Epithelial cell of prostate (primary cell): ENCODE data around the gene TNS3.
"Not testable (repeated sequence)": the region's sequence is repeated elsewhere in the genome, so short reads cannot be mapped to it uniquely, and the experiment has no call there.

Experiments
- DNase-seq: peaks from one replicate; pipeline ENCODE4 v3.0.0-alpha.2; 2011; ENCODE audit warnings: low read depth, low spot score
- H3K27ac ChIP-seq: fragments of 450-650 bp; 2 replicates; pipeline ENCODE4 v1.5.1; 2017; ENCODE audit warnings: mild to moderate bottlenecking

The TNS3 gene

GRCh38 chr7:47546171-47546570 lies 35.7 kb downstream of the TNS3 start:
- H3K27ac ChIP-seq: no peak overlapping the region
- no peak for DNase-seq

- no peak for DNase-seq
- H3K27ac ChIP-seq: no peak overlapping the region
These were observed 37.5 kb downstream of the TNS3 start for GRCh38 chr7:47544416-47544815.

- no peak for DNase-seq
- H3K27ac ChIP-seq: no peak overlapping the region
These were observed 38.2 kb downstream of the TNS3 start for GRCh38 chr7:47543714-47544113.

- no peak for DNase-seq
- H3K27ac ChIP-seq: no peak overlapping the region
These were observed 38.9 kb downstream of the TNS3 start for GRCh38 chr7:47543056-47543455.

- no peak overlapping the region for H3K27ac ChIP-seq
- DNase-seq: no peak
These were observed 39.9 kb downstream of the TNS3 start for GRCh38 chr7:47542051-47542450.

GRCh38 chr7:47541485-47541884 lies 40.4 kb downstream of the TNS3 start:
- not testable (repeated sequence) for DNase-seq

GRCh38 chr7:47540387-47541350 lies 41.2 kb downstream of the TNS3 start:
- H3K27ac ChIP-seq: no peak overlapping the region
- DNase-seq: no peak

More at GRCh38 chr7:47541485-47541884, 40.4 kb downstream of the TNS3 start:
- not testable (repeated sequence) for H3K27ac ChIP-seq

GRCh38 chr7:47540053-47540386 lies 41.9 kb downstream of the TNS3 start:
- no peak for DNase-seq
- no peak overlapping the region for H3K27ac ChIP-seq

- H3K27ac ChIP-seq: no peak overlapping the region
These were observed 42.4 kb downstream of the TNS3 start for GRCh38 chr7:47539398-47540052.

GRCh38 chr7:47538846-47539311 lies 43.0 kb downstream of the TNS3 start:
- no peak for DNase-seq
- no peak overlapping the region for H3K27ac ChIP-seq

More at GRCh38 chr7:47539398-47540052, 42.4 kb downstream of the TNS3 start:
- DNase-seq: no peak

- H3K27ac ChIP-seq: no peak overlapping the region
- no peak for DNase-seq
These were observed 43.9 kb downstream of the TNS3 start for GRCh38 chr7:47537716-47538675.

GRCh38 chr7:47536661-47537611 lies 45.0 kb downstream of the TNS3 start:
- H3K27ac ChIP-seq: no peak overlapping the region
- DNase-seq: no peak

- no peak for DNase-seq
- H3K27ac ChIP-seq: no peak overlapping the region
These were observed 45.9 kb downstream of the TNS3 start for GRCh38 chr7:47535704-47536628.

- no peak for DNase-seq
- peak overlapping the region; percentile 59 for H3K27ac ChIP-seq
These were observed 46.7 kb downstream of the TNS3 start for GRCh38 chr7:47535035-47535703.

- DNase-seq: peak; percentile 58
- H3K27ac ChIP-seq: peak overlapping the region; percentile 59
These were observed 47.4 kb downstream of the TNS3 start for GRCh38 chr7:47534322-47535034.

- H3K27ac ChIP-seq: no peak overlapping the region
- DNase-seq: no peak
These were observed 50.1 kb downstream of the TNS3 start for GRCh38 chr7:47531584-47532492.
